Mesenteric fat pad (tissue), 1 donor: Measurements from ENCODE around the gene XPNPEP2. TPM values are rescaled to one million over a fixed set of nuclear protein-coding genes. Genes with fewer than 3 reads are reported as not detected.

ENCODE experiments used
- DNase-seq: peaks from one replicate; pipeline ENCODE4 v3.0.0-alpha.2; 2020; ENCODE audit warnings: low spot score
- total RNA-seq: library from RNA; stranded (reverse); fragmentation: NEBNext Ultra II Directional; extraction: Animal tissue kit (Norgen Biotek cat#: 25700); gene quantifications from one replicate; pipeline ENCODE4 v1.2.1, GENCODE V29; 2021
- donor health status: DM: yes; HTN: yes; CAD: no.

XPNPEP2 gene
- total RNA-seq, 1 donor from 2014 or later, result 9.6 TPM

DNA sequence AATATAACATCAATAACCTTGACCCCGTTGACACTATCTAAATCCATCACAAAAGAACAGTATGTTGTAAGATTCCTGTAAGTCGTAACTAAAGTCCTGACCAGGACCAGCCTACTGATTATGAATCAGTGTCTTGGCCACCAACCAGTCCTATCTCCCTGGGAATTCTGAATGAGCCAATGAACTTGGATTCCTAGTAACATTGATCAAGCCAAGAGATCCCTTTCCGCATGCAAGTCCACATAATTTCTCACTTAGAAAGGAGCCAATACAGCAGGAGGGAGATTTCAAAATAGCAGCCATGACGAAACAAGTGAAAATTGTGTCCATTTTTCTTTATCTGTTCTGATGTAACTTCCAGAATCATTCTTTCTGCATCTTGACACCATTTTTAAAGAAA, 9.5 kb downstream of the XPNPEP2 start:
- DNase-seq, result no peak

DNA sequence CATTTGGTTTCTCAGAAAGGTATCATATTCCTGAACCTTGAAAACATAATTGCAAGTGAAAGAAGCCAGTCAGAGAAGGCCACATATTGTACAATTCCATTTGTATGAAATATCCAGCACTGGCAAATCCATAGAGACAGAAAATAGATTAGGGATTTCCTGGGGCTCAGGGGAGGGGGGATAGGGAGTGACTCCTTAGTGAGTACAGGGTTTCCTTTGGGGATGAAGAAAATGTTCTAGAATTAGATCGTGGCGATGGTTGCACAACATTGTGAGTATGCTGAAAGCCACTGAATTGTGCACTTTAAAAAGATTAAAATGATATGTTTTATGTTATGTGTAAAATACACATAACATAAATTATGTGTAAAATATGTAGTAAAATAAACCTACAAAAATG, 10.3 kb downstream of the XPNPEP2 start:
- DNase-seq, result no peak

DNA sequence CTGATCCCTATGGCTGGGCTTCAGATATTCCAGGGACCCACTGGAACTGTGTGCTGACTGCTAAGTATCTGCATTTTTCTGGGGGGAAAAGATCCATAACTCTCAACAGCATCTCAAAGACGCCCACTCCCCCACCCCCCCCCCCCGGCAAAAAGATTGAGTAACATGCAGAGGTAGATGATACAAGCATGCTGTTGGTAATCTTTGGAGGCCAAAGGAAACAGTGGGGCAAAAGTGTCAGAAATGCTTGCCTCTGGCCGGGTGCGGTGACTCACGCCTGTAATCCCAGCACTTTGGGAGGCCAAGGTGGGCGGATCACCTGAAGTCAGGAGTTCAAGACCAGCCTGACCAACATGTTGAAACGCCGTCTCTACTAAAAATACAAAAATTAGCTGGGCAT, 12.2 kb downstream of the XPNPEP2 start:
- DNase-seq, result no peak

DNA sequence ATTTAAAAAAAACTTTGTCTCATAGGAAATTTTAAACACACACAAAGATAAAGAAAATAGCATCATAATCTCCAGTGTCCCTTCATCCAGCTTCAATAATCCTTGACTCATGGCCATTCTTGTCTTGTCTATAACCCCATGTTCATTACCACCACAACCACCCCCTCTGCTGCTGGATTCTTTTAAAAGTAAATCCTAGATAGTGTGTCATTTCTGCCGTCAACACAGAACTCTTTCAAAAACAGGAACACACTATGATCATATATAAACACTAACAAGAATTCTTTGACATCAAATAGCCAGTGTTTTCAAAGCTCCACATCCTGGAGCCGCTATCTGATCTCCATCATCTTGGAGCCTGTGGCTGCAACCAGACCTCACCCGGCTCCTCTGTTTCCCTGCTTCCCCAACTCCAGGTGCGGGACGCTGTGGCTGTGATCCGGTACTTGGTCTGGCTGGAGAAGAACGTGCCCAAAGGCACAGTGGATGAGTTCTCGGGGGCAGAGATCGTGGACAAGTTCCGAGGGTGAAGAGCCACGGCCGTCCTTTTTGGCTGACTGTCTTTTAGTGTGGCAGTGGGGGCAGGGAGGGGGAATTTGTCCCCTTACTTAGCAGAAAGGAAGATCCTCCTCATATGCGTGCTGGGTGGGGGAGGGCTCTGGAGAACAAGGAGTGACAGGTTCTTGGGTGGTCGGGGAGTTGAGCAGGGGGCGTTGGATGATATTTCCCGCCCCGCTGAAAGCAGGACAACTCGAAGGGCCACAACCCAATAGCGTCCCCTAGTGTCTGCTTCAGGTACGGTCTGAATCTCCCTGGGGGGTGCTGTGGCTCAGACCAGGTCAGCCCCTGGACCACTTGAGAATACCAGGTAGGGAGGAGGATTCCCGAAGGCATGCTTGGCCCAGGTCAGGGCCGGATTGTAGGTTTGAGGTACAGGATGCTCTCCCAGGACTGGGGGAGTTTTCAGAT, 15.6 kb downstream of the XPNPEP2 start:
- no peak for DNase-seq

DNA sequence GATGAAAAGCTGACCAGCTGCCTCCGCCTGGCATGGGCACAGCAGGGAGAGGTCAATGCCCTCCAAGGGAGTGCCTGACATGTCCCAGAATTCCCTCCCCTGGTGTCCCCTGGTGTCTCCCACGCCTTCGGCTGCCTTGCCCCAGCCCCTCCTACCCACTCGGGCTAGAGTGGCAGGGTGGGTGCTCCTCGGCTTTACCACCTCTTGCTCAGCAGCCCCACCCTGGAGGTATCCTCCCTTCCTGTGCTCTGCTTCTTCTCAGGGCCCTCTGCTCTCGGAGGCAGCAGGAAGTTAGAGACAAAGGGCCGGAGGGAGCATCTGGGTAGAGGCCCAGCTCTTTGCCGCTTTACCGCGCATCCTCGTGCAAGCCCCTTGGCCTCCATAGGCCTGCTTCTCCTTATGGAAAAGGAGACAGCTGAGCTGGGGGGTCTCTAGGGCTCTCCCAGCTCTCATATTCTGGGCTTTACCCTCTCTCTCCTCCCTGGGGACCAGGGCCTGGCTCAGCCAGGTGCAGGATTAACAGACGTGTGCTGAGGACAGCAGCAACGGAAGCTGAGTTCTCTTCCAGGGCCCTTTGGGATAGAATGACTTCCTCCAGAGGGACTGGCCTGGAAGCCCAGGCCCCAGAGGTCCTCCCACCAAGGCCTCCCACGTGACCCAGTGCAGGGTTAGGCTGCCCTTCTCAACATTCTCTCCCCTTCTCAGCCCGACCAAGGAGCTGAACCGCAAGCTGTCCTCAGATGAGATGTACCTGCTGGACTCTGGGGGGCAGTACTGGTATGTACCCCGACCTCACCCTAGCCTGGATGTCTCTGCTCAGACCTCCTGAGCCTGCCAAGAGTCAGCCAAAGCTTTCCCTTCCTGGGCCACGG, 17.2 kb downstream of the XPNPEP2 start:
- no peak for DNase-seq

DNA sequence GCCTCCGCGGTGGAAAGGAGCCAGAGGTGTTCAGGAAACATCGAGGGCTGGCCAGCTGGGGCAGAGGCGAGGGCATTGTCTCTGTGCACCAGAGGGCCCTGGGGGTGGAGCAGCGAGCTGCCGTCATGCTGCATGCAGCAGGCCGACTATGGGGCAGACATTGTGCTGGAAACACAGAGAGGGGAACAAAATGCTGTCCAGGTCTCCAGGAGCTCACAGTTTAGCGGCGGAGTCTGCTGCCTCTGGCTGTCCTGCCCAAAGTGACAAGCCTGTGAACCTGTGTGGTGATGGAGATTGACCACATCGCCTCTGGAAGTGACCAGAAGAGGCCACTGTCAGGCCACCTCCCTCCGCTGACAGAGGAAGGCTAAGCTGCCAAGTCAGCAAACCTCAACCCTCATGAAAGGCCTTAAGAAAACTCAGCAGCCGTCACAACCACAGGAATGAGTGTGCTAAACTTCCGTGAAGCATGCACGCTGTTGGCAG, 20.8 kb downstream of the XPNPEP2 start:
- DNase-seq, result no peak

DNA sequence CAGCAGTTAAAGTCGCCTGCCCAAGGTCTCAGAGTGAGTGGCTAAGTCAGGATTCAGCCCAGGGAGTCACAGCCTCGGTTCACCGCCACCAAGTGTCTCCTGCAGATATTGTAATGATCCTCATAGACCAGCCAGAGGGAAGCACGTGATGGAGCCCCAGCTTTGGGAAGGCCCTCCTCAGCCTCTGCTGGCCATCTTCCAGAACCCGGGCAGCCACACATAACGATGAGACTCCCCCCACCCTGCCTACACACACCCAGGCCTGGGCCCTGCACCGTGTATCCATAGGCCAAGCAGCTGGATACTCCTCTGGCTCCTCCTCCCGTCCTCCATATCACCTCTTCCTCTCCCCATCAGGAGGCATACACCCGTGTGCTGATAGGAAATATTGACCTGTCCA, 21.4 kb downstream of the XPNPEP2 start:
- DNase-seq, result no peak

DNA sequence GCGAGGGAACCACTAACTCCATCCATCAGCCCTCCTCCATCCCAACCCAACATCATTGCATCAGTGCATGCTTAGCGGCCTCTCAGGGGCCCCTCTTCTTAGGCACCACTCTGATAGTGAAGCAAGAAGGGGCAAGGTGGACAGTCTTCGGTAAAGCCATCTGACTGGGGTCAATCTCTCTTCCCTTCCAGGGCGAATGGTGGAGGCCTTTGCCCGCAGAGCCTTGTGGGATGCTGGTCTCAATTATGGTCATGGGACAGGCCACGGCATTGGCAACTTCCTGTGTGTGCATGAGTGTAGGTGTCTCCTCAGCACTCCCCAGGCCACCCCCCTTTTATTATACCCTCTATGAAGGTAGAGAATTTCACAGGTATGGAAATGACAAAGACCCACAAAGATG, 22.2 kb downstream of the XPNPEP2 start:
- no peak for DNase-seq

DNA sequence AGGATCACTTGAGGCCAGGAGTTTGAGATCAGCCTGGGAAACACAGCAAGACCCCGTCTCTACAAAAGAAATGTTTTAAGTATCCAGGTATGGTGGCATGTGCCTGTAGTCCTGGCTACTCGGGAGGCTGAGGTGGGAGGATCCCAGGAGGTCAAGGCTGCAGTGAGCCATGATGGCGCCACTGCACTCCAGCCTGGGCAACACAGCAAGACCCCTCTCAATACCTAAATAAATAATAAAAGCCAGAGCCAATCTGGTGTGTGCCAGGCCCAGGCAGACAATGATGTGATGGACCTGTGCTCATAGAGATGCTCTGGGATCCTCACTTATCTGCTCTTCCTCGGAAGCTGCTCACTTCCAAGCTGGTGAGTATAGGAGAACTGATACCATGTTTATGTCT, 22.8 kb downstream of the XPNPEP2 start:
- no peak for DNase-seq

DNA sequence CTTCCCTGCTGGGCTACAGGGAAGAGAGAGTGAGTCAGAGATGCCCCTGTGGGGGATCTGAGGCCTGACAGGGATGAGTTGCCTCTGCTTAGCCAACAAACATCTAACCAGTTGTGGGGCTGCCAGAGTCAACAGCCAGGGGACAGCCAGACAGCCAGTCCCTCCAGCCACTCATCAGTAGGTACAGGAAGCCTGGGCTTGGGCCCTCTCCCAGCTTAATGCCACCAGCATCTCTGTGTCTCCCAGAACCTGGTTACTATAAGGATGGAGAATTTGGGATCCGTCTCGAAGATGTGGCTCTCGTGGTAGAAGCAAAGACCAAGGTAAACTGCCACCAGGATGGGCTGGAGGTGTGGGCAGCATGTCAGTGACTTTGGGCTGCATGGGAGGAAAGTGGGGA, 23.7 kb downstream of the XPNPEP2 start:
- DNase-seq, result no peak

DNA sequence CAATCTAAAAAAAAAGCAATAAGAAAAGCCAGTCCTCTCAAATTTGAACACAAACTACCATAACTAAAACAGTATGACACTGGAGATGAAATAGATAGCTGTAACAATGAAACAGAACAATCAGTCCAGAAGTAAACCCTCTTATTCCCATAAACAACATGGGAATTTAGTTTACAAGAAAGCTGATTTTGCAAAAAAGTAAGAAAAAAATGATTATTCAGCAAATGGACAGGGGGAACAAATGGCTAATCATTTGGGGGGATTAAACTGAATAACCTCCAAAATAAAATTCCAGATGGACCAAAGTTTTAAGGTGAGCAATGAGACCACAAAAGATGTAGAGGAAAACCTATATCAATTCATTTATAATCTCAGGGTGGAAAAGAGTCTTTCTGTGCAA, 24.9 kb downstream of the XPNPEP2 start:
- no peak for DNase-seq

DNA sequence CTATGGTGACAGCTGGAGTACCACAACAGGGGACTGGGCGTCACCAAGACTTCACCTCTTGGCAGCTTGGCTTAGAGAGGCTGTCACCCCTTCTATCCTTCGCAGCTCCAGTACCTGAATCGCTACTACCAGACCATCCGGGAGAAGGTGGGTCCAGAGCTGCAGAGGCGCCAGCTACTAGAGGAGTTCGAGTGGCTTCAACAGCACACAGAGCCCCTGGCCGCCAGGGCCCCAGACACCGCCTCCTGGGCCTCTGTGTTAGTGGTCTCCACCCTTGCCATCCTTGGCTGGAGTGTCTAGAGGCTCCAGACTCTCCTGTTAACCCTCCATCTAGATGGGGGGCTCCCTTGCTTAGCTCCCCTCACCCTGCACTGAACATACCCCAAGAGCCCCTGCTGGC, 29.4 kb downstream of the XPNPEP2 start:
- no peak for DNase-seq

DNA sequence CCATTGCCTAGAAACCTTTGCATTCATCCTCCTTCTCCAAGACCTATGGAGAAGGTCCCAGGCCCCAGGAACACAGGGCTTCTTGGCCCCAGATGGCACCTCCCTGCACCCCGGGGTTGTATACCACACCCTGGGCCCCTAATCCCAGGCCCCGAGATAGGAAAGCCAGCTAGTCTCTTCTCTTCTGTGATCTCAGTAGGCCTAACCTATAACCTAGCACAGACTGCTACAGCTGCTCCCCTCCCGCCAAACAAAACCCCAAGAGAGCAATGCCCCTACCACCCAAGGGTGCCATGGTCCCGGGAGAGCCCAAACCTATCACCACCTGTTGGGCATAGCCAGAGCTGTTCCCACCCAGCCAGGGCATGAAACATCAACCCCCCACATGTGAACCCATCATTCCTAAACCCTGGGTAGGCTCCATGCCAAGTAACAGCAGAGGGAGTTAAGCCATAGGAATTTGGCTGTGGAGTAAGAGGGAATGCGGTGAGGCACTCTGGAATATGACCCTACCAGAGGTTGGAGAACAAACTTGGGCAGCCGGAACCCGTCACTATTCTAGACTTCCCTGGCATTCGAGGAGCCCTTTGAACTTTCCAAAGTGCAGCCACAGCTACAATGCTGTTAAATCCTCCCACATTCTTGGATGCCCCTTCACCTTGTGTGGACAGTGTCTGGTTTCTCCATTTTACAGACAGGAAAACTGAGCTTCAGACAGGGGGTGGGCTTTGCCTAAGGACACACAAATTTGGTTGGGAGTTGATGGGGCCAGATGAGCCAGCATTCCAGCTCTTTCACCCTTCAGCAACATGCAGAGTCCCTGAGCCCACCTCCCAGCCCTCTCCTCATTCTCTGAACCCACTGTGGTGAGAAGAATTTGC, 30.0 kb downstream of the XPNPEP2 start:
- DNase-seq, result no peak

DNA sequence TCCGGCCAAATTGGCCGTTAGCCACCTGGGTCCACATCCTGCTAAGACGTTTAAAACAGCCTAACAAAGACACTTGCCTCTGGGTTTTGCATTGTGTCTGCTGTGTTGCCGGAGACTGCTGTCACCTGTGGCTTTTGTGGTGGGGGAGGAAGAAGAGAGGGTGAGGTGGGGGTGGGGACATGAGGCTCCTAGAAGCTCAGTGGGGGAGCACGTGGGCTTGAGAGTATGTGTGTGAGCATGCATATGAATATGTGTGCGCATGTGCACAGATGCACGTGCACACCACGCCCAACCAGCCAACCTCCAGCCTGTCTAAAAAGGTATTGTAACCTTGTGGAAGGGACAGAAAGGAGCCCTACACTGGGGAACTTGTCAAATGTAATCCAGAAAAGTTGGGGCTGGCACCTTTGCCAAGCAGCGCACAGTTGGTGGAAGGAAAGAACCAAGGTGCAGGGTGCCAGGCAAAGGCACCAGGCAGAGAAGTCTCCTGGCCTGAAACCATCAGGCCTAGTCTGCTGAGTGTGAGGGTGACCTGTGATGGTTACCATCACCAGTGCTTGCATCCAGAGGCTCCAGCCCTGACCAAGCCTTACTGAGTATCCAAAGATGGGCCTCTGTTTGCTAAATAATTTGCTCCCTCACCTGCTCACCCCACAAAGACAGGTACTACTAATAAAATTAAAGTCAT, 30.8 kb downstream of the XPNPEP2 start:
- DNase-seq, result no peak

DNA sequence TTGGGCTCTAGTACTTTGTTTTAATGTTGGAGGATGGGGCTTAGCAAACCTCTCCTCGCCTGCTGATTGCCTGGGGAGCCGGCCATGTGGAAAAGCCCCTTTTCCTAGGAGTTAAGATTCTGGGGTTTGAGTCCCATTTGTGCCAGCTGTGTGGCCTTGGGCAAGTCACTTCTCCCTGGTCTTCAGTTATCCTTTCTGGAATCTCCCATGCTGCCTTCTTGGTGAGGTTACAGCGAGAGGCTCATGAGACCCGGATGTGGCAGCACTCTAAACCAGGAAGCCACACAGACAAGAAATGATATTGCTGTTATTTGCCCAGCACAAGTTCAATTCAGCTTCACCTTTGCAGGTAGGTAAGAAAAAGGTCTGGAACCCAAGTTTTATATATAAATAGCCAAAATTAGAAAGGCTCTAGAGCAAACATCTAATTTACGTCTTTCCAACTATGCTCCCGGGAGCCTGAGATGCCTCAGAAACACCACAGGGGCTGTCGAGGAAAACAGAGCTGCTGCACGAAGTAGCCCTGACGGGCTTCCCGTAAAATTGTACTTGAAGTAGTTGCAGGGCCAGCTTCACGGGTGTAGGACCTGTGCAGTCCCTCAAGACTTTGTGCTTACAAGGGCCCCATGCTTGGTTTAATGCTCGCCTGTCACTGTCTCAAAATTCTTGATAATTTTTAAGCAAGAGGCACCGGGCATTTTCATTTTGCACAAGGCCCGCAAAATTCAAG, 32.7 kb downstream of the XPNPEP2 start:
- no peak for DNase-seq

DNA sequence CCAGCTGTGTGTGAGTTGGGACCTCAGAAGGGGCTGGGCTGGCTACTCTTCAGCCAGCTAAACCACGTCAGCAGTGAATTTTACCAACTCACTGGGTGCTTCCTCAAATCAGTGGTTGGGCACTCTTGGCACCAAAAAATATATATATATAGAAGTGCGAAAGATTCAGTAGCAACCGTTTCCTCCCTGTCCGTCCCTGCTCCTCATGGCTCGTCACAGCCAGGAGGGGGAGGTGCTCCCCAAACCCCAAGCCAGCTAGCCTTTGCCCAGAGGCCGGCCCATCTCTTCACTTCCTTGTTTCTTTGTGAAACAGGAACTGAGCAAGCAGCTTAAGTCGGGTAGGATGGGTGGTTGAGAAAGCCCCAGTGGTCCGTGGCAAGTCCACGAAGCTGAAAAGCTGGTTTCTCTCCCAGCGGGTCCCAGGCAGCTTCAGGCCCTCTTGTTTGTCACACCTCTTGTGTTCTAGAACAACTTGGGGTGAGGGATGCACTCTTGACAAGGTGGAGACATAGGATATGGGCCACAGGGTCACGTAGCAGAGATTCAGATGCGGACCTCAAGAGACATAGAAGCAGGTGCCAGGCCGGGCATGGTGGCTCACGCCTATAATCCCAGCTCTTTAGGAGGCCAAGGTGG, 34.1 kb downstream of the XPNPEP2 start:
- DNase-seq, result no peak

DNA sequence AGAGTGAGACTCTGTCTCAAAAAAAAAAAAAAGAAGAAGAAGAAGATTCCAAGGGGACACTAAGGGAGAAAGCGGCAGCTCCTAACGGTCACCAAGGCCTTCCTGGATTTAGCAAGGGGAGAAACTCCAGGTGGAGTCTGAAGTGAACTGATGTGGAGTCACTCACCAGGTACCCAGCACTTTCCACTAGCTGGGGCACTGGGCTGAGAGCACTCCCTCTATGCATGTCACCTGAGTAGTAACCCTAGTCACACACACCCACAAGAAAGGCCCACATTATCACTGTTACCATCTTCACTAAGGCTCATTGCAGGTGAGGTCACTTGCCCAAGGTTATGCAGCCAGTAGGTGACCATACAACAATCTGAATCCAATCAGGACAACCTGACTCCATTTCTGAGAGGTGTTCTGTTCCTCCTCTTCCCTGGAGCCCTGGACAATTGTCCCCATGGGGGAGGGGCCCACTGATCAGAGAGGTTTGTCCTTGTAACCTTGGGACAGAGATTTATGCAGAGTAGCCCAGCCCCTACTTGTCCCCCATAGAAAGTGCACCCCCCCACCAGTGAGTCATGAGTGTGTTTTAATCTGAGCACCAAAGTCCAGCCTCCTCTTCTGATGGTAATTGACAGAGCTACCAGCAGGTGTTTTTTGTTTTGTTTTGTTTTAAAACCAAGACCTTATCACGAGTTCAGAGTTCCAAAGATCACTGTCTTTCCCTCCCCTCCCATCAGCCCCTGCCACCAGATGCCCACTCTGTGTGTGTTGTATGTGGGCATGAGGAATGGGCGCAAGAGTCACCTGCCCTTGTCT, 35.1 kb downstream of the XPNPEP2 start:
- no peak for DNase-seq
